Hair follicular keratinocyte (primary cell): ENCODE results near the gene SAP130. TPM values are rescaled to one million over a fixed set of nuclear protein-coding genes. Genes with fewer than 3 reads are reported as not detected.

ENCODE experiments used
- total RNA-seq: library from RNA; depleted of rRNA; stranded (reverse); fragments of >200 nt; gene quantifications from 2 replicates; pipeline ENCODE4 v1.2.3, GENCODE V29; 2015

Gene SAP130
- total RNA-seq: 7.1 and 9.7 TPM in 2 replicates

GRCh38 chr2:128027801-128028667 is at the start of gene SAP130:
TSS of gene SAP130 (minus strand) at chr2:128028059. CDS start at chr2:128026292, 1,767 bp downstream.

Other genes starting within 250 kb of the SAP130 start
- gene WDR33, start 216.9 kb downstream of the SAP130 start, total RNA-seq: 15.1 and 15.3 TPM in 2 replicates
- 13.0 and 22.1 TPM in 2 replicates for gene POLR2D, start 169.9 kb downstream of the SAP130 start, total RNA-seq
- 11.9 and 15.2 TPM in 2 replicates for gene AMMECR1L, start 142.1 kb downstream of the SAP130 start, total RNA-seq
- 43.0 and 54.1 TPM in 2 replicates for gene UGGT1, start 63.1 kb upstream of the SAP130 start, total RNA-seq